ENCODE data around the gene MMP1. TPM values are rescaled to one million over a fixed set of nuclear protein-coding genes. Genes with fewer than 3 reads are reported as not detected.

MMP1 gene
- total and polyA plus RNA-seq, 2 of the 4 experiments (the other 2 are of a cell fraction), result 166 to 245 TPM

GRCh38 chr11:102837156-102837555 is 39.2 kb upstream of the MMP1 start:
- intact Hi-C loops (cut with micrococcal nuclease), result no loop called here
- dilution Hi-C loops (cut with HindIII; ENCODE audit: low sequenced_read_pairs, unreplicated experiment), result no loop called here
- Histone ChIP-seq H3K56ac (ENCODE audit: extremely low read depth, insufficient read depth, low read length) (no peak overlapping the region), H2BK15ac (ENCODE audit: low read depth, low read length) (no peak overlapping the region), H3K36me3 (ENCODE audit: control insufficient read depth, insufficient read depth, low read length) (no peaks in the 10 kb centered on the region), H2AFZ (replicated peaks; ENCODE audit: low read length, poor library complexity) (no peak overlapping the region), H3K27me3 (ENCODE audit: control insufficient read depth, insufficient read depth, low read length) (no peaks in the 10 kb centered on the region), H3K9me3 (ENCODE audit: control insufficient read depth, insufficient read depth, low read length) (no peaks in the 10 kb centered on the region), H2AK9ac (replicated peaks; ENCODE audit: low read depth, low read length, poor library complexity) (no peak overlapping the region), H3K9me1 (ENCODE audit: insufficient read depth, low read length) (no peaks in the 10 kb centered on the region; the same call in 1 of the 2 replicates), H3K18ac (ENCODE audit: low read depth, low read length) (no peak overlapping the region), H4K20me1 (ENCODE audit: insufficient read depth, low read length) (no peaks in the 10 kb centered on the region), H4K91ac (ENCODE audit: insufficient read depth, low read depth, low read length) (no peak overlapping the region), H2BK5ac (ENCODE audit: low read depth, low read length, poor library complexity, severe bottlenecking) (no peak overlapping the region), H3K9ac (ENCODE audit: low read depth, low read length) (no peak overlapping the region), H2BK120ac (ENCODE audit: low read depth, low read length) (no peak overlapping the region), H3K4ac (ENCODE audit: low read depth, low read length) (no peak overlapping the region), H3K79me1 (ENCODE audit: low read depth in 1 of 2, low read length in 2 of 2) (no peaks in the 10 kb centered on the region), H4K8ac (ENCODE audit: low read depth in 2 of 2, low read length in 2 of 2) (no peak overlapping the region), H2BK20ac (ENCODE audit: low read depth, low read length) (no peak overlapping the region), H3K14ac (replicated peaks; ENCODE audit: low read depth, low read length) (no peak overlapping the region), H3K4me2 (ENCODE audit: low read depth, low read length) (no peak overlapping the region), H3K4me1 (ENCODE audit: control insufficient read depth, insufficient read depth, low read length) (no peaks in the 10 kb centered on the region; the same call in 1 of the 2 replicates), H3K4me3 (ENCODE audit: insufficient read depth, low read depth, low read length) (no peak overlapping the region), H2AK5ac (ENCODE audit: low read depth, low read length) (no peak overlapping the region), H4K5ac (ENCODE audit: low read depth, low read length) (no peak overlapping the region), H3K23ac (ENCODE audit: low read depth, low read length) (no peak overlapping the region), H3K27ac (ENCODE audit: insufficient read depth, low read length) (no peak overlapping the region)
- no peak for DNase-seq
- no peak for ATAC-seq (ENCODE audit: low read depth)
- WGBS, 2 experiments (ENCODE audit: extremely low coverage in 2 of 2, insufficient read length in 1 of 2), result no CpG with 5 or more reads among the region's 2 CpGs
- CTCF ChIA-PET, result no interaction called here
- POLR2A ChIA-PET (ENCODE audit: unreplicated experiment), result no interaction called here
- in situ Hi-C loops (cut with MboI; ENCODE audit: low sequenced_read_pairs), result no loop called here
- BruUV-seq (replicated peaks), result no TSS peak
- TF ChIP-seq SMC3 (IDR thresholded peaks at IDR 0.05; ENCODE audit: low read depth, low read length) (no peak), MAZ (IDR thresholded peaks at IDR 0.05; ENCODE audit: borderline replicate concordance, low read depth, low read length) (no peak), CHD1 (IDR thresholded peaks at IDR 0.05; ENCODE audit: low read depth, low read length) (no peak), NFE2L2 (IDR thresholded peaks at IDR 0.05; ENCODE audit: low read depth, low read length) (no peak), FOS (IDR thresholded peaks at IDR 0.05; ENCODE audit: low read depth, low read length) (no peak), MAFK (IDR thresholded peaks at IDR 0.05; ENCODE audit: low read depth, low read length) (no peak), MXI1 (IDR thresholded peaks at IDR 0.05; ENCODE audit: borderline replicate concordance, low read depth, low read length) (no peak), RCOR1 (IDR thresholded peaks at IDR 0.05; ENCODE audit: insufficient replicate concordance, low read length) (no peak), BHLHE40 (IDR thresholded peaks at IDR 0.05; ENCODE audit: low read depth, low read length) (no peak), POLR2A (IDR thresholded peaks at IDR 0.05; ENCODE audit: low read depth, low read length) (no peak), RFX5 (IDR thresholded peaks at IDR 0.05; ENCODE audit: low read depth, low read length) (no peak)
- TF ChIP-seq, protein P1, sequence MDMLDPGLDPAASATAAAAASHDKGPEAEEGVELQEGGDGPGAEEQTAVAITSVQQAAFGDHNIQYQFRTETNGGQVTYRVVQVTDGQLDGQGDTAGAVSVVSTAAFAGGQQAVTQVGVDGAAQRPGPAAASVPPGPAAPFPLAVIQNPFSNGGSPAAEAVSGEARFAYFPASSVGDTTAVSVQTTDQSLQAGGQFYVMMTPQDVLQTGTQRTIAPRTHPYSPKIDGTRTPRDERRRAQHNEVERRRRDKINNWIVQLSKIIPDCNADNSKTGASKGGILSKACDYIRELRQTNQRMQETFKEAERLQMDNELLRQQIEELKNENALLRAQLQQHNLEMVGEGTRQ (IDR thresholded peaks at IDR 0.05; ENCODE audit: low read depth, low read length), result no peak
- TF ChIP-seq, protein P2, sequence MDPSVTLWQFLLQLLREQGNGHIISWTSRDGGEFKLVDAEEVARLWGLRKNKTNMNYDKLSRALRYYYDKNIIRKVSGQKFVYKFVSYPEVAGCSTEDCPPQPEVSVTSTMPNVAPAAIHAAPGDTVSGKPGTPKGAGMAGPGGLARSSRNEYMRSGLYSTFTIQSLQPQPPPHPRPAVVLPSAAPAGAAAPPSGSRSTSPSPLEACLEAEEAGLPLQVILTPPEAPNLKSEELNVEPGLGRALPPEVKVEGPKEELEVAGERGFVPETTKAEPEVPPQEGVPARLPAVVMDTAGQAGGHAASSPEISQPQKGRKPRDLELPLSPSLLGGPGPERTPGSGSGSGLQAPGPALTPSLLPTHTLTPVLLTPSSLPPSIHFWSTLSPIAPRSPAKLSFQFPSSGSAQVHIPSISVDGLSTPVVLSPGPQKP (IDR thresholded peaks at IDR 0.05; ENCODE audit: borderline replicate concordance, low read depth, low read length), result no peak

All from IMR-90 (cell line).